GM19468 (cell line): ENCODE results near the gene LYG2.
"Not testable (repeated sequence)": the region's sequence is repeated elsewhere in the genome, so short reads cannot be mapped to it uniquely, and the experiment has no call there.

Experiments
- ATAC-seq: cut with Tn5 transposase; IDR thresholded peaks from one replicate; pipeline ENCODE4 v1.9.1; 2021; ENCODE audit warnings: mild to moderate bottlenecking, moderate library complexity, moderate number of reproducible peaks; ENCODE audit not compliant: unreplicated experiment; ENCODE audit errors: extremely low read depth

The LYG2 gene, protein sequence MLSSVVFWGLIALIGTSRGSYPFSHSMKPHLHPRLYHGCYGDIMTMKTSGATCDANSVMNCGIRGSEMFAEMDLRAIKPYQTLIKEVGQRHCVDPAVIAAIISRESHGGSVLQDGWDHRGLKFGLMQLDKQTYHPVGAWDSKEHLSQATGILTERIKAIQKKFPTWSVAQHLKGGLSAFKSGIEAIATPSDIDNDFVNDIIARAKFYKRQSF

DNA sequence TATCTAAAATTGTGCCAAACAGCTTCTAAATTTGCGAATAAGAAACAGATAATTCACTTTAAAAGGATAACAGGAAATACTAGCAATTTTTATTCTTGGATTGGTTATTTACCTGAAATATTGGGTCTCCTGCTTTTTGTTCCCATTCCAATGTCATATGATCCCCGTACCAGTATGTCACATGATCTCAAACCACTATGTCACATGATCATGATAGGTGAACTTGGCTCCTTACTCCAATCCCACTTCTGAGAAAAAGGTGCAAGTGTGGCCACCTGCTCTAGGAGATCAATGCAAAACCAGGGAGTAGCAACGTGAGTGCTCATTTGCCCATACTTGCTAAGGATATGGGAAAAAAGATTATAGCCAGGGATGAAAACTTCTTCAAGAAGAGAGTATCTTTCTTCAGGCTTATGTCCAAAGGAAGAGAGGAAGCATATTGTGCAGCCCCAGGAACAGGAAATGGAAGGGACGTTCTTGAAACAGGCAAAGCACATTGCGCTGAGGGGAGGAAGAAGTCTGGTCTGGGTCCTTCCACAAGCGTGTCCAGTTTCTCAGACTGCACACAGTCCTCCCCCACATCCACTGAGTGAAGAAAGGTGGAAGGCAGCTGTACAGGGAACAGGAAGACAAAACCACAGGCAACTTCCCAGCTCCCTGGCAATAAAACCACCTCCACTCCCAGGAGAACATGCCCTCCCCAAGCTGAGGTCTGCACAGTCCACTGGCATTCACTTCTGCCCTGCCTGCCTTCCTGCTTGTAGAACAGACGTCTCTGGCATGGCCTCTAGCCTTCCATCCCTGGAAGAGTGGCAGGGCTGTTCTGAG lies at the start of gene LYG2:
Gene LYG2, minus strand, starts transcription at position 176 of the 828 bp plus-strand sequence. CDS start 1,406 bp downstream, outside the sequence.
- no peak for ATAC-seq

DNA sequence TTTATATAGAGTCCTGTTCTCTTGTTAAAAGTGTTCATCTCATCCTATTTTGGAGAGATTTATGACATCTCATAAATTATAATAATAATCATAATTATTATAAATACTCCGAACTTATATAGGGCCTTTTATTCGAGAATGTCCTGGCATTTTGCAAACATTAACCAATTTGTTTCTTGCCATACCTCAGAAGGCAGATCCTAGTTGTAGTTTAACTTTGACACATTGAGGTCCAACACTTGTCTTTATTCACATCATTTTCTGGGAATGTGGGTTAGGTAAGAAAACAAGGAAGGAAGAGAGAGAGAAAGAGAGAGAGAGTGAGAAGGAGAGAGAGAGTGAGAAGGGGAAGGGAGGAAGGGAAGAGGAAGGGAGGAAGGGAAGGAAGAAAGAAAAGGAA lies 45.6 kb upstream of the LYG2 start, which contains the start of gene LYG1:
Gene LYG1, minus strand, starts transcription at position 101 of the 400 bp plus-strand sequence. CDS start 5,527 bp downstream, outside the sequence.
- ATAC-seq = not testable (repeated sequence)

DNA sequence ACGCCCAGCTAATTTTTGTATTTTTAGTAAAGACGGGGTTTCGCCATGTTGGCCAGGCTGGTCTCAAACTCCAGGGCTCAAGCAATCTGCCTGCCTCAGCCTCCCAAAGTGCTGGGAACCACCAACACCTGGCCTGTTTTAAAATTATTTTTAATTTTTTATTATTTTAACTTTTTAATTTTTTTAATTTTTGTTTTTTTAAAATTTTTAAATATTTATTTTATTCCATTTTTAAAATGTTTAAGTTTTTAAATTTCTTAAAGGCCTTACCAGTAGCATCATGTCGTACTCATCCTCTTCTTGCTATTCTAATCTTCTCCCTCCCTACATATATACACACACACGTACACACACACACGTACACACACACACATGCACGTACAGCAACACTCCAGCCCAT lies 44.1 kb upstream of the LYG2 start:
- ATAC-seq = no peak

DNA sequence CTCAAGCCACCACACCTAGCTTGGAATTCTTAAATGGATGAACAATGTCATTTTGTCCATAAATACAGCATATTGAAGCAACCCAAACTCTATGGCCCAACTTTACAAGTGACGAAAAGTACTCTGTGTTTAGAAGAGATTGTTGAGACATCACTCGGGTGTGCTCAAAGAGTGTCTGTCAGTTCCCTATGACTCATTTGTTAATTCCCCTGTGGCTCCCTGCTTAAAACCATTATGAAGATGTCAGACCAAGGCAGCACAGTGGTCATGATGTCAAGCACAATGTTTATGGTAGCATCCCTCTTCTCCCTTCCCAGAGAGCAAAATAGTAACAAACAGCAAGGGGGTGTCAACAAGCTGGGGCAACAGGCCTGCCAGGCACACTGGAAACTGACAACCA lies 42.5 kb upstream of the LYG2 start:
- ATAC-seq = no peak

DNA sequence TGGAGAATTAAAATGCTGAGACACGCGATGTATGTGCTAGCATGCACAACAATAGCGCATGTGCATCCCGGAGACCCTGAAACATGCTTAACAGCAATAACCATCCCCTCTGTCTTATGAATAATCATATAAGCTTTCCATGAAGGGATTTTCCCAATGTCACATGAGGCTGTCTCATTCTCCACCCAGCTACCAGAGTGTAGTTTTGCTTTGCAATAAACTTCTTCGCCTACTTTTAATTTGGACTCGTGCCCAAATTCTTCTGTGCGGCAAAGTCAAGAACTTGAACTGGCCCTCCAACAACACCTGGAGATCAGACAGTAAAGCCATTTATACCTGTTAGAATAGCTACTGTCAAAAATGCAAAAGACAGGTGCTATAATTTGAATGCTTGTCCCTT lies 30.1 kb upstream of the LYG2 start:
- ATAC-seq = no peak

DNA sequence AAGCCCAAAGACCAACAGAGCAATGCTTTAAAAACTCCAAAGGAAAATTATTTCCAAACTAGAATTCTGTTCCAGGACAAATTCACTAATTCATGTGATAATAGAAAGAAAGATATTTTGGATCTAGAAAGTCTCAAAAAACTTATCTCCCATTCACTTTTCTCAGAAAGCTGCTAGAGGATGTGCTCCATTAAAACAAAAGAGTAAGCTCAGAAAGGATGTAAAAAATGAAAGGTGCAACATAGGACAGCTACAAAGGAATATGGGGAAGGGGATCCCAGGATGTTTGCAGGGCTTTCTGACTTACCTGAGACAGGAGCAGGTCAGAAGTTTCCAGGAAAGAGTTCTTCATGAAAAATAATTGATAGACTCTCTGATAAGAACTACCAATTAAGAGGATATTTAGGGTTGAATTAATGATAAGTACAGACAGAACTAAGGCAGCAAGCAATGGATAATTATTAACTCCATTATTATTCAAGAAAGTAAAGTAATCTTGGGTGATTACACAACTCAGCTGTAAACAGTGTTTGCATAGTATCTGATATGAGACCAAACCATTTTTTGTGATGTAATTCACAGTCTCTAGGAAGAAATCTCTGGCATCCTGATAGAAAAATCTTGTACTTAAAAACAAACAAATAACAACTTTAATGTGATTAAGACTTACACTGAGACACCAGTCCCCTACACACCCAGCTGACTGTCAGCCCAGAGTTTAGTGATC lies 24.7 kb upstream of the LYG2 start:
- ATAC-seq = no peak

DNA sequence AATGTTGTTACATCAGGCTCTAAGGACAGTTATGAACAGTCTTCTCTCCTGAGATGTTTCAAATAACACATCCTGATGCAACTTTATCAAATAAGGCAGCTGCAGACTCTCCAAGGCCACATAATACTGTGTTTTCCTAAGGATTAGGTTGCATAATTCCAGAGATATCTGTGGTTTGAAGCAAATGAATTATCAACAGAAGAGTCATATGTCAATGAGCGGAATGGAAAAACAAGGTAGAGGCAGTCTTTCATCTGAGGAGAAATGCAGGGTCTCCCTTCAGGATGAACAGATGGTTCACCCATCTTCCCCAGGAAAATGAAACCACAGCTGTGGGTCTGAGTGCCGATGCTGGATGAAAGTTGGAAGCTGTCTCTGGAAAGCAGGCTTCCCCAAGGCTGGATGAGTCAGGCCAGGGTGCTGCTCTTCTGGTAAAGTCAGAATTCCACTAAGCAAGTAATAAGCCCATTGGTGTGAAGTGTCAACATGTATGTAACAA lies 23.4 kb upstream of the LYG2 start:
- ATAC-seq = no peak

DNA sequence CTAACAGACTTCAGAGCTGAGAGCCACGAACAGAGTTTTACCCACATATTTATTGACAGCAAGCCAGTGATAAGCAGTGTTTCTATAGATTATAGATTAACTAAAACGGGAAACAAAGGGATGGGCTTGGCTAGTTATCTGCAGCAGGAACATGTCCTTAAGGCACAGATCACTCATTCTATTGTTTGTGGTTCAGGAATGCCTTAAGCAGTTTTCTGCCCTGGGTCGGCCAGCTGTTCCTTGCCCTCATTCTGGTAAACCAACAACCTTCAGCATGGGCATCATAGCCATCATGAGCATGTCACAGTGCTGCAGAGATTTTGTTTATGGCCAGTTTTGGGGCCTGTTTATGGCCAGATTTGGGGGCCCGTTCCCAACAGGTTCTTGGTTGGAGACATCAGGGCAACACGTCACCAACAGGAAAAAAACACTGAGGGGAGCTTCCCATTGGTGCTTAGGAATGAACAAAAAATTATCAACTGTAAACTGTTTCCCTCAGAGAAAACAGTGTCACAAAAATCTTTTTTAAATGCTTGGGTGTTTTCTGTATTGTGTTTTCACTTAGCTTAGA lies 22.8 kb upstream of the LYG2 start:
- not testable (repeated sequence) for ATAC-seq

DNA sequence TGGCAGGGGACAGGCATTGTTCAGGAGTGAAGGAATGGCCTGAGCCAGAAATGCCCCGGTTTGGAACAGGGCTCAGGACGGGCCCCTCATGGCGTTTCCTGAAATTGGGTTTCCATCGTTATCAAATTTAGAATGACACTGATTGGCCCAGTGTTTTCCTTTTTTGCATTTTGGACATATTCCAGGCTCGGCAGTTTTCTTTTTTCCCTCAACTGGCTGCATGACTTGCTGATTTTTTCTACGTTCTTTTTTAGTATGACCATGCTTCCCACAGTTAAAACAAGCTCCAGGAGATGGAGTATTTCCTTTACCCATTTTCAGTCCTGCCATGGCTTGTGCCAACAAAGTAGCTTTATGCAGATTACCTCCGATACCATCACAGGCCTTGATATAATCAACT lies 20.4 kb upstream of the LYG2 start:
- ATAC-seq = no peak

DNA sequence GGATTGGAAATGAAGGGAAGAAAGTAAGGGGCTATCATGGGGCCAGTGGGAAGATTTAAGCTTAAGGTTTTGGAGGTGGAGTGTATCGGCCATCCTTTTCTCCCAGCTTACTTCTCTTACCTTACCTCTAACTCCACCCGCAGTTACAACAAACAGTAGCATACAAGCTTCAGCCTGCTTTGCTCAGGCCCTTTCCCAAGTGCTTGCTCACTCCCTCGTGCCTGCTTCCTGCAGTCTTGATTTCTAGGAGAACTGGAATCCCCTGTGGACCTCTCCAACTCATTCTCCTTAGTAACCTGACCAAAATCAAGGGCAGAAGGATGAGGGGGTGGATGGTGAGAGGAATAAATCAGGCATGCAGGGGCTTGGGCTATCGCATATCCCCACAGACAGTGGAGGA lies 5.8 kb upstream of the LYG2 start:
- no peak for ATAC-seq

DNA sequence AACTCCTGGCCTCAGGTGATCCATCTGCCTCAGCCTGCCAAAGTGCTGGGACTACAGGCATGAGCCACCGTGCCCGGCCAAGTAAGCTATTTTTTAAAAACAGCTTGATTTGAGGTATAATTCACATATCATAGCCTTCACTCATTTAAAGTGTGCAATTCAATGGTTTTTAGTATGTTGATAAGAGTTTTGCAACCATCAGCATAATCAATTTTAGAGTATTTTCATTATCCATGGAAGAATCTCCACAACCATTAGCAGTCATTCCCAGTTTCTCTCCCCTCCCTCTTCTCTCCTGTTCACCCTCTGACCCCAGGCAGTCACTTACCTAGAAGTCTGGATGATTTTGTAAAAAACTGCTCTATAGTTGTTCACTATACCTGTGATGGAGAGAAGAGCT lies 4.7 kb upstream of the LYG2 start:
- ATAC-seq = no peak

DNA sequence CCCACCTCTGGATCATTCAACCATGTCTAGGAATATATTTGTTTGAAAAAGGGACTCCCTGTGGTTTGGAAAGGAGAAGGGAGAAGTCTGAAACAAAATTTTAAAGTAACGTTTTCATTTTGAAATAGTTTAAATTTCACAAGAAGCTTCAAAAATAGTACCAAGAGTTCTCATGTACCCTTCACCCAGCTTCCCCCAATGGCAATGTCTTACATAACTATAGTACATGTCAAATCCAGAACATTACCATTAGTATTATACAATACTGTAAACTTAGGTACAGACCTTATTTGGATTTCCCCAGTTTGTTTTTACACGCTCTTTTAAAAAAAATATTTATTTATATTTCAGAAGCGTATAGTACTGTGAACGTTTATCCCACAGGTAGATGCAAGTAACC lies 4.0 kb upstream of the LYG2 start:
- ATAC-seq = no peak

DNA sequence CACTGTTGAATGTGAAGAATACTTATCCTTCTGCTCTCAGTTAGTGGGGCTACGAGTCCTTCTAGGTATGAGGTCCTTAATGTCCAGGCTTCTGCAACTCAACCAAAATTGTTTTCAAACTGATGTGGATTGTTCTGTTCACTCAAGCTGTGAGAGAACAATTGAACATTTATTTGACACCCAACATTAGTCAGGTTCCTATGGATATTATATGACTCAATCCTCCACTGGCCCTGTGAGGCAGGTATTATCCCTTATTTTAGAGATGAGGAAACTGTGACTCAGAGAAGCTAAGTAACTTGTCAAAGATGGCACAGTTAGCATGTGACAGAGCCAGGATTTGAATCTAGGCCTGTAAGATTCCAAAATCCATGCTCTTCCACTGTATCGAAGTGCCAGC lies 1.2 kb upstream of the LYG2 start:
- ATAC-seq = no peak

DNA sequence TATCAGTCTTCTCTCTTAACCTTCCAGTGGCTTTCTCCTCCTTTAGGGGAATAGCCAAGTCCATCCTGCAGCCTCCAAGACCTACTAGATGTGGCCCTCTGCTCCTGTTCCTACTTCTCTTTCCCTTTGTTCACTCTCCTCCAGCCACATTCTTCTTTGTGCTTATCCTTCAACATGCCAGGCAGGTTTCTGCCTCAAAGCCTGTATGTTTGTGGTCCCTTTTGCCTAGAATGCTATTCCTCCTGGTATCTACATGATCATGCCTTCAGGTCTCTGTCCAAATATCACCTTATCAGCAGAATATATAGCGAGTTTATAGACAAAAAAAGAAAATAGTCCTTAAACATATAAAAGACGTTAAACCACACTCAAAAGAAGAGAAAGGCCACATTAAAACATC lies 5.5 kb downstream of the LYG2 start:
- ATAC-seq = no peak

DNA sequence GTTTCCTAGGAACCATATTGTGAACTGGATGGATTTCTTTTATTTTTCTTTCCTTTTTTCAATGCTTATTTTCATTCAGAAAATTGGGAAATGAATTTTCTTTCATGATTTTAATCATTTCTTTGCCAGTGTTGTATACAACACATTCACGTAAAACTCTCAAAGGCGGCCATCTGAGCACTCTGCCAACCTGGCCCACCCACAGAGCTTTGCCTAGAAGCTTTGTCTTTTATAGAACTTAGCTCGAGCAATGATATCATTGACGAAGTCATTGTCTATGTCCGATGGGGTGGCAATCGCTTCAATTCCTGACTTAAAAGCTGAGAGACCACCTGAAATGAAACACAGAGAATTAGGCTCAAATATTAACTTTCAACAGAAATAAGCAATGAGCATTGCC lies 13.3 kb downstream of the LYG2 start:
- ATAC-seq = no peak

DNA sequence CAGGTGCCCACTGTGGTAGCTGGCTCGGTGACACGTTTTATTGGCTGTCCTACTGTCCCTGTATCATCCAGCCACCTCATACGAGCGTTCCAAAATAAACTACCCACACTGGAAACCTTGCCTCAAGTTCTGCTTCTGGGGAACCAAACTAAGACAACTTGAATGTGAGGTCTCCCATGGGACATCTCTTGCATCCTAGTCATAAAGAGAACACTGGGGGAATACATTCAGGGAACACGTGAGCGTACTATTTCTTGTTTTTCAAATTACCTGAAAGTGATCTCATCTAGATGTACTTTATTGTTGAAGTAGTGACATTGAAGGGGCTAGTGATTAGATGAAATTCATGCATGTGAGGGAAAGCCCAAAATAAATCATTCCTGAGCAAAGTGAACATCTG lies 15.0 kb downstream of the LYG2 start:
- ATAC-seq = no peak

DNA sequence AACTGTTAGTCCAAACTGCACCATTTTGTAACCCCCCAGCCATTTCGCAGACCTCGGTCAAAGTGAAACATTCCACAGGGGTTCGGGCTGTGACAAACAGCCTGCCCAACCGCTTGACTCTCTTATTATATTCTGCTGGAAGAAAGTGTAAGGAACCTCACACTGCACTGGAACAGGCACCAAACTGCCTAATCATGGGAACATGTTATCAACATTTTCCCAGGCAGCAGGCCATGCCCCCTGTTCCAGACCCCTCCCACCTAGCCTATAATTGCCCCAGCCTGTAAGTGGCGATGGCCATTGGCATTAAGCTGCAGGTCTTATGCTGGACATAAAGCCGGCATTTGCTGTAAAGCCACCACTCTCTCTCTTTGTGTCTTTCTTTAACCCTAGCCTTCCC lies 16.9 kb downstream of the LYG2 start:
- no peak for ATAC-seq

DNA sequence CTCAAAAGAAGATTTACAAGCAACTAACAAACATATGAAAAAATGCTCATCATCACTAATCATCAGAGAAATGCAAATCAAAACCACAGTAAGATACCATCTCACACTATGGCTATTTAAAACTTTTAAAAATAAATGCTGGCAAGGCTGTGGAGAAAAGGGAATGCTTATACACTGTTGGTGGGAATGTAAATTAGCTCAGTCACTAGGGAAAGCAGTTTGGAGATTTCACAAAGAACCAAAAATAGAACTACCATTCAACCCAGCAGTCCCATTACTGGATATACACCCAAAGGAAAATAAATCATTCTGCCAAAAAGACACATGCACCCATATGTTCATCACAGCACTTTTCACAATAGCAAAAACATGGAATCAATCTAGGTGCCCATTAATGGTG lies 22.3 kb downstream of the LYG2 start:
- not testable (repeated sequence) for ATAC-seq

DNA sequence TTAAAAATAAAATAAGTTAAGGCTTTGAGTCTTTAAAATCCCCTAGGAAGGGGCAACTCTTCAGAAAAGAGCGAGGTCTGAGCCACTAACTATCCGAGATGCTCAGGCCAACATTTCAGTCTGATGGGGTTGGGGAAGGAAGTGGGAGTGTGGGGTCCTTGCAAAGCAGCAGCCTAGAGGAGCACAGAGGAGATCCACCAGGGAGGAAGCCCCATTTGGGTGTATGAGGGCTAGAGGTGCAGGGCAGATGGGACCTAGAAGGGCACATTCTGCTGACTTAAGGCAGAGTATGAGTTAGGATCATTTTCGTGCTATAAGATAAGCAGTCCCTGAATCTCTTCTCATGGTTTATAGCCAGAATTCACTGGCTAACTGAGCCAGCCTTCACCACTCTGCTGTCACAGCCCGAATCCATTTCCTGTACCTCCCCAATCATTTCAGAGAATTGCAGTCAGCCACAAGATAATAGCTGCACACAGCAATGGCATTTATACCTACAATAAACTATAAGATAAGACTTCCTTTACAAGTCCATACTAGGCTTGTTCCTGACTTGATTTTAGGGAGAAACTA lies 37.5 kb downstream of the LYG2 start:
- no peak for ATAC-seq

DNA sequence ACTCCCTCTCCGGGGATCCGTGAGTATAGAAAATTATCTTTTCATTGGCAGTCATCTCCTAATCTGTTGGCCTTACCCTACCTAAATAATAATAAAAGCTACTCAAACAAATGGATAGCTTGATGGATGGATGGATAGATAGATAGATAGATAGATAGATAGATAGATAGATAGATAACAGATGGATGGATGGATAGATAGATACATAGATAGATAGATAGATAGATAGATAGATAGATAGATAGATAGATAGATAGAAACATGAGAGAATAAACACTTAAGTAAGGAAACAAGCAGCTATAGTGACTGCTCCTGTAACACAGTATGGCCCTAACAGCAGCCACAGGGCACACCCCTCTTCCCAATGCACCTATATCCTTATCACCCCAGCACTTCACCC lies 39.4 kb downstream of the LYG2 start:
- ATAC-seq = no peak
